SH-SY5Y (cell line): ENCODE data around the gene MRPL19.

ENCODE experiments used
- GATA2 ChIP-seq: IDR thresholded peaks from 2 replicates; pipeline ENCODE4 v1.6.1; 2011; ENCODE audit warnings: mild to moderate bottlenecking, low read depth, low read length
- GATA3 ChIP-seq: IDR thresholded peaks from 2 replicates; pipeline ENCODE4 v1.6.1; 2011; ENCODE audit warnings: low read depth, mild to moderate bottlenecking, low read length, moderate library complexity

The MRPL19 gene

DNA sequence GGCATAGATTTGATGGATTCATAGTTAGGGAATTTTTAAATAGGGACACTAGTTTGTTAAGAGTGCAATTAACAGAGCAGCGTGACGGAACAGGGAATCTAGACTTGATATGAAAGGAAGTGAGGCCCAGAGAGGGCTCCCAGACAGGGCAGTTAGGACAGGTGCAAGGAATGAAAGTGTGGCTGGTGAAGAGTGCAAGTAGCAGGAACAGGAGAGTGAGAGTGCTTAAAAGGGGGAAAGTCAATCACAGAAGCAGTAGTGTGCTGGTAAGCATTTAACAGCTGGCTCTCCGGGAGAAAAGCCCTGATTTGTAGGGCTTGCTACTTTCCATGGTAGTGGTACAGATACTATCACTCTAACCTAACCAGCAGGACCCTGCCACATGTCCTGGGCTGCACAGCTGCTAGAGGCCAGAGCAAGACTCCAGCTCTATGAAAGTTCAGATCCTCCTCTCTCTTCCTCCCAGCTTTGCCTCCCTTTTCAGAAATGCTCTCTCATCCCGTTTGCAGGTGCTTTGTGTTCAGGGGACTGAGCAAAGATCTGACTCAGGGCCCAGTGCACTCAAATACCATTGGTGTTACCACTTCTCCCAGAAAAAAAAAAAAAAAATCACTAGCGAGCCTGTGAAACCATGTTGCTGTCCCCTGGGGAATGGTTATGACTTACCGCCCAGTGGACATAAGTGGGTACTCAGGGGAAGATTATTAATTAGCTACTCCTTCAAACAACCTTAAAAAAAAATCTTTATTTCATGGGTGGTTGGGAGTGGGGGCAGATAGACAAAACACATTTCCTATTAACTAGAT is 82.2 kb downstream of the MRPL19 start:
- TF ChIP-seq GATA3 (no peak), GATA2 (no peak)

DNA sequence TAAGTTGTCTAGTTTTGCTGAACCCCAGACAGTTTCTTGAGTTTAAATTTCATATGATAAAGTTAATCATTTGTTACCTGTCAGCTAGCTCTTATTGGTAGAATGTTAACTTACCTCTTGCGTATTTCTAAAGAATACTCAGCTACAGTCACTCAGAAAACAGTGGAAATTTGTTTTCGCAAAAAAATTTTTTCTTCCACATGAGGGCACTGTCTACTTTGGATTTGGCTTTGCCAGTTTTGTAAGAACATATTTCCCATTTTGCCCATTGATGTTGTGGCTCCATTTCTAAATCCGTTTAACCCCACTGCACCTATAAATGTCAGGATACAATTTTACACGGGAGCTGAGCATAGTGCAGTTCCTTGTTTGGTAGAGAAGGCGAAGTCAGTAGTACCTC is 83.3 kb downstream of the MRPL19 start:
- TF ChIP-seq GATA3 (no peak), GATA2 (no peak)

DNA sequence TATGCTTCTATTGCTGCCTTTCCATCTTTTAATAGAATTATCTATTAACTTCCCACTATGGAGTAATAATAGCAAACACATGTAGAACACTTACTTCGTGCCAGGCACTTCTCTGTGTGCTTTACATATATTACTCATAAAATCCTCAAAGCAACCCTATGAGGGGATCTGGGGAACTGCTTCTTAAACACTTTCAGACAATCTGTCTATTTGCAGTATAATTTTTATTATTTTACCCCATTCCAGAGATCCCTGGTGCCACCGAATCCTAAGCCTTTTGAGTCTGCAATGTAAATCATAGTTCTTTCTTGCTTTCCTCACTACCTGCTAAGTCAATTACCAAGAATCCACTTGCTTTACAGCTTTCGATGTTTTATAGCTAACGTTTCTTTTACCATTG is 89.7 kb downstream of the MRPL19 start:
- TF ChIP-seq GATA3 (no peak), GATA2 (no peak)

DNA sequence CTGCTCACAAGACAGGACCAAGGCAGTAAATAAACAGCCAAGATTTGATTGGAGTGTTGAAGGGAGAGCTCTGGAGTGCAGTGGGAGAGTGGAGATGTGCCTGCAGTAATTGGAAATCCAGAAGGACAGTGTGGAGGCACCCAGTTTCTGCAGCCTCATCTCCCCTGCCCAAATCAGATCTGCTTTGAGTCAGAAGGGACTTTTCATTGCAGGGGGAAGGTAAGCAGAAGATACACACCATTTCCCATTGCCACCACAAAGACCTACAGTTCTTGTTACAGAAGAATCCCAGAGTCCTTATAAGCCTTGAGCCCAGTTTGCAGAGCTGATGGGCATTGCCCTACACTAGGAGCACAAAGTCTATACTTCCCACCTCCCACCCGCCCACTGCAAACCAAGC is 91.4 kb downstream of the MRPL19 start:
- TF ChIP-seq GATA2 (no peak), GATA3 (no peak)
